Astrocyte (in vitro differentiated cells and primary cell): ENCODE measurements around the gene NOVA1. TPM values are rescaled to one million over a fixed set of nuclear protein-coding genes. Genes with fewer than 3 reads are reported as not detected.
A peak's percentile ranks its signal among the peaks of the same experiment; 100 is the strongest.

Experiments
- DNase-seq: peaks from one replicate; pipeline ENCODE4 v3.0.0-alpha.2; 2010; ENCODE audit warnings: low read depth
- FAIRE-seq: peaks from 2 replicates; lab custom pipeline; 2011; peaks lifted over from hg19 to GRCh38; lab: Jason Lieb, UNC
- H2AFZ ChIP-seq: 2 replicates; pipeline ENCODE4 v1.6.0; 2012; ENCODE audit warnings: low read depth, low read length, inconsistent platforms
- H3K27ac ChIP-seq: 2 replicates; pipeline ENCODE4 v1.5.1; 2011; ENCODE audit warnings: low read depth, low read length, inconsistent platforms
- H3K27me3 ChIP-seq: 2 replicates; pipeline ENCODE4 v1.6.0; 2011; ENCODE audit warnings: low read length, inconsistent platforms; ENCODE audit not compliant: insufficient read depth
- H3K36me3 ChIP-seq: 2 replicates; pipeline ENCODE4 v1.5.1; 2011; ENCODE audit warnings: low read length, inconsistent platforms; ENCODE audit not compliant: insufficient read depth
- H3K4me1 ChIP-seq: 2 replicates; pipeline ENCODE4 v1.5.1; 2011; ENCODE audit warnings: low read length, inconsistent platforms; ENCODE audit not compliant: insufficient read depth
- H3K4me2 ChIP-seq: 2 replicates; pipeline ENCODE4 v1.6.0; 2012; ENCODE audit warnings: low read length, inconsistent platforms
- H3K4me3 ChIP-seq: 2 replicates; pipeline ENCODE4 v1.5.1; 2011; ENCODE audit warnings: low read depth, mild to moderate bottlenecking, low read length, inconsistent platforms; ENCODE audit not compliant: insufficient read depth
- H3K79me2 ChIP-seq: 2 replicates; pipeline ENCODE4 v1.6.0; 2012; ENCODE audit warnings: mild to moderate bottlenecking, low read length, inconsistent platforms; ENCODE audit not compliant: insufficient read depth
- H3K9ac ChIP-seq: 2 replicates; pipeline ENCODE4 v1.6.0; 2012; ENCODE audit warnings: mild to moderate bottlenecking, low read length, inconsistent platforms
- H3K9me3 ChIP-seq: 2 replicates; pipeline ENCODE4 v1.5.1; 2012; ENCODE audit warnings: low read depth, mild to moderate bottlenecking, low read length, inconsistent platforms; ENCODE audit not compliant: insufficient read depth
- H4K20me1 ChIP-seq: 2 replicates; pipeline ENCODE4 v1.6.0; 2012; ENCODE audit warnings: low read length, inconsistent platforms; ENCODE audit not compliant: insufficient read depth
- H3K27ac Mint-ChIP-seq: one replicate; pipeline ENCODE4 v1.8.0; 2021; ENCODE audit warnings: mild to moderate bottlenecking, mixed read lengths; ENCODE audit not compliant: unreplicated experiment
- H3K27me3 Mint-ChIP-seq: one replicate; pipeline ENCODE4 v1.8.0; 2021; ENCODE audit warnings: low read depth, mixed read lengths; ENCODE audit not compliant: unreplicated experiment
- H3K36me3 Mint-ChIP-seq: one replicate; pipeline ENCODE4 v1.8.0; 2021; ENCODE audit warnings: low read depth, mixed read lengths; ENCODE audit not compliant: unreplicated experiment
- H3K4me1 Mint-ChIP-seq: one replicate; pipeline ENCODE4 v1.8.0; 2021; ENCODE audit warnings: low read depth, mixed read lengths; ENCODE audit not compliant: unreplicated experiment
- H3K4me3 Mint-ChIP-seq: one replicate; pipeline ENCODE4 v1.8.0; 2021; ENCODE audit warnings: mild to moderate bottlenecking, moderate library complexity, mixed read lengths; ENCODE audit not compliant: unreplicated experiment
- H3K9me3 Mint-ChIP-seq: one replicate; pipeline ENCODE4 v1.8.0; 2021; ENCODE audit warnings: mild to moderate bottlenecking, mixed read lengths; ENCODE audit not compliant: unreplicated experiment
- CTCF ChIP-seq: IDR thresholded peaks from 2 replicates; pipeline ENCODE4 v1.5.1; 2011; ENCODE audit warnings: low read depth, mild to moderate bottlenecking, inconsistent platforms, low read length, moderate library complexity; ENCODE audit not compliant: insufficient read depth
- EZH2 ChIP-seq: IDR thresholded peaks from 2 replicates; pipeline ENCODE4 v1.6.1; 2012; ENCODE audit warnings: mild to moderate bottlenecking, low read length, inconsistent platforms; ENCODE audit not compliant: insufficient read depth
- total RNA-seq: library from RNA; stranded (reverse); gene quantifications from 2 replicates; pipeline ENCODE4 v1.2.1, GENCODE V29; 2021

The NOVA1 gene
- total RNA-seq, 1 donor from 2014 or later: 8.9 TPM

- Mint-ChIP-seq H3K27me3 (no peaks in the 10 kb centered on the region), H3K4me3 (no peak overlapping the region), H3K4me1 (peaks cover 13% of the 10 kb centered on the region), H3K9me3 (no peaks in the 10 kb centered on the region), H3K36me3 (no peaks in the 10 kb centered on the region), H3K27ac (no peak overlapping the region)
- Histone ChIP-seq H3K4me2 (no peak overlapping the region), H3K27ac (no peak overlapping the region), H3K36me3 (no peaks in the 10 kb centered on the region), H2AFZ (no peak overlapping the region), H3K9ac (no peak overlapping the region), H3K4me3 (no peak overlapping the region), H3K9me3 (no peaks in the 10 kb centered on the region), H3K79me2 (no peaks in the 10 kb centered on the region), H3K27me3 (no peaks in the 10 kb centered on the region), H3K4me1 (no peaks in the 10 kb centered on the region), H4K20me1 (no peaks in the 10 kb centered on the region)
- FAIRE-seq: no peak
- no peak for DNase-seq
- TF ChIP-seq CTCF: no peak
- TF ChIP-seq EZH2: no peak
These were observed 28.4 kb upstream of the NOVA1 start for GRCh38 chr14:26626256-26626655.

- H3K27me3 ChIP-seq: no peaks in the 10 kb centered on the region
- no peaks in the 10 kb centered on the region for H3K4me1 ChIP-seq
- H3K79me2 ChIP-seq: no peaks in the 10 kb centered on the region
- no peaks in the 10 kb centered on the region for H4K20me1 ChIP-seq
- no peak overlapping the region for H3K9ac ChIP-seq
- peak overlapping the region; percentile 41 for H3K27ac Mint-ChIP-seq
- H3K4me1 Mint-ChIP-seq: peaks cover 16% of the 10 kb centered on the region
- no peaks in the 10 kb centered on the region for H3K27me3 Mint-ChIP-seq
- H3K36me3 ChIP-seq: no peaks in the 10 kb centered on the region
- no peak overlapping the region for H3K4me3 Mint-ChIP-seq
- no peak for TF ChIP-seq EZH2
- no peak for TF ChIP-seq CTCF
- FAIRE-seq (no peak), DNase-seq (no peak)
- H3K9me3 ChIP-seq: no peaks in the 10 kb centered on the region
- no peak overlapping the region for H3K4me2 ChIP-seq
- H3K36me3 Mint-ChIP-seq: no peaks in the 10 kb centered on the region
- no peak overlapping the region for H3K4me3 ChIP-seq
- no peaks in the 10 kb centered on the region for H3K9me3 Mint-ChIP-seq
- H3K27ac ChIP-seq: no peak overlapping the region
- H2AFZ ChIP-seq: no peak overlapping the region
These were observed 24.8 kb upstream of the NOVA1 start for GRCh38 chr14:26622611-26623010.

- no peak for TF ChIP-seq CTCF
- no peak for TF ChIP-seq EZH2
- Histone ChIP-seq H3K4me3 (no peak overlapping the region), H3K27me3 (no peaks in the 10 kb centered on the region), H3K4me2 (no peak overlapping the region), H3K9me3 (no peaks in the 10 kb centered on the region), H3K36me3 (no peaks in the 10 kb centered on the region), H3K79me2 (no peaks in the 10 kb centered on the region), H4K20me1 (no peaks in the 10 kb centered on the region), H3K9ac (no peak overlapping the region), H3K4me1 (no peaks in the 10 kb centered on the region), H3K27ac (no peak overlapping the region), H2AFZ (no peak overlapping the region)
- H3K4me3 Mint-ChIP-seq: no peak overlapping the region
- H3K27ac Mint-ChIP-seq: peak overlapping the region; percentile 64
- H3K27me3 Mint-ChIP-seq: no peaks in the 10 kb centered on the region
- DNase-seq (peak; percentile 41), FAIRE-seq (no peak)
- no peaks in the 10 kb centered on the region for H3K9me3 Mint-ChIP-seq
- no peaks in the 10 kb centered on the region for H3K36me3 Mint-ChIP-seq
- H3K4me1 Mint-ChIP-seq: peaks cover 16% of the 10 kb centered on the region
These were observed 24.2 kb upstream of the NOVA1 start for GRCh38 chr14:26621807-26622560.
